B cell (primary cell): ENCODE results near the gene DSCAML1. TPM values are rescaled to one million over a fixed set of nuclear protein-coding genes. Genes with fewer than 3 reads are reported as not detected.

ENCODE experiments used
- ATAC-seq: fragments of 200-7000 bp; cut with Tn5 transposase; one replicate; pipeline ENCODE4 v1.10.0; 2021; ENCODE audit warnings: low read depth, mild to moderate bottlenecking, moderate number of reproducible peaks, moderate library complexity
- CTCF ChIA-PET: fragments of 350-600 bp; sonication (Branson Sonifier 250); formaldehyde crosslinking; loops from one replicate; lab custom pipeline; 2021; ENCODE audit warnings: antibody characterized with exemption, inconsistent platforms; lab: Charles Lee
- POLR2A ChIA-PET: fragments of 350-600 bp; sonication (Branson Sonifier 250); formaldehyde crosslinking; loops from one replicate; lab custom pipeline; 2021; ENCODE audit warnings: antibody characterized with exemption; lab: Charles Lee
- DNase-seq: peaks from one replicate; pipeline ENCODE4 v3.0.0; 2013
- H2AFZ ChIP-seq: 2 replicates; pipeline ENCODE4 v1.6.1; 2012; ENCODE audit warnings: mild to moderate bottlenecking, low read depth, low read length; ENCODE audit not compliant: insufficient read depth, poor library complexity, severe bottlenecking
- H3K27ac ChIP-seq, 2 donors: 1 replicate in 1 of 2; 2 replicates in 1 of 2; pipeline ENCODE4 v1.5.1; 2012 to 2013; ENCODE audit warnings: low read length in 2 of 2, mild to moderate bottlenecking in 2 of 2, moderate library complexity in 1 of 2
- H3K27me3 ChIP-seq, 4 experiments: fragments of 200-600 bp in 1 of 4; sonication (generic) in 1 of 4; replicated peaks in 1 of 4; 1 replicate in 2 of 4; 2 replicates in 2 of 4; pipeline versions ENCODE4 v1.6.1 to v1.7.0; 2013 to 2016; ENCODE audit warnings: low read length in 3 of 4, mild to moderate bottlenecking in 2 of 4, mixed read lengths in 1 of 4, moderate library complexity in 1 of 4; ENCODE audit not compliant: insufficient read depth in 4 of 4, control insufficient read depth in 3 of 4; ENCODE audit errors: control extremely low read depth in 1 of 4
- H3K36me3 ChIP-seq, 2 experiments: replicated peaks in 1 of 2; 1 replicate in 1 of 2; 2 replicates in 1 of 2; pipeline versions ENCODE4 v1.6.1 to v1.7.1; 2013; ENCODE audit warnings: low read length in 1 of 2; ENCODE audit not compliant: insufficient read depth in 2 of 2, control insufficient read depth in 1 of 2; ENCODE audit errors: control extremely low read depth in 1 of 2, extremely low read depth in 1 of 2
- H3K4me1 ChIP-seq, 2 donors: fragments of 200-600 bp in 1 of 2; sonication (generic) in 1 of 2; 1 replicate in 1 of 2; 2 replicates in 1 of 2; pipeline versions ENCODE4 v1.5.1 to v1.6.1; 2013 to 2017; ENCODE audit warnings: low read length in 2 of 2; ENCODE audit not compliant: control insufficient read depth in 2 of 2, insufficient read depth in 2 of 2
- H3K4me2 ChIP-seq: replicated peaks from 2 replicates; pipeline ENCODE3; 2012; ENCODE audit warnings: mild to moderate bottlenecking, low read depth, low read length; ENCODE audit not compliant: poor library complexity, severe bottlenecking
- H3K4me3 ChIP-seq, 5 experiments: fragments of 200-600 bp in 1 of 5; sonication (generic) in 1 of 5; 1 replicate in 3 of 5; 2 replicates in 2 of 5; pipeline versions ENCODE4 v1.5.1 to v1.7.0; 2011 to 2016; ENCODE audit warnings: low read length in 4 of 5, mild to moderate bottlenecking in 4 of 5, low read depth in 2 of 5, control low read depth in 1 of 5, moderate library complexity in 1 of 5; ENCODE audit not compliant: insufficient read depth in 1 of 5; ENCODE audit errors: control extremely low read depth in 1 of 5, extremely low read depth in 1 of 5
- H3K79me2 ChIP-seq: fragments of 200-600 bp; sonication (generic); one replicate; pipeline ENCODE4 v1.6.0; 2016; ENCODE audit warnings: low read length; ENCODE audit not compliant: control insufficient read depth, insufficient read depth
- H3K9ac ChIP-seq: fragments of 200-600 bp; sonication (generic); 2 replicates; pipeline ENCODE4 v1.6.1; 2017; ENCODE audit warnings: mild to moderate bottlenecking, low read length, moderate library complexity
- H3K9me3 ChIP-seq, 3 donors: one replicate each; pipeline versions ENCODE4 v1.6.1 to v1.7.1; 2013; ENCODE audit warnings: low read length in 2 of 3; ENCODE audit not compliant: control insufficient read depth in 2 of 3, insufficient read depth in 1 of 3; ENCODE audit errors: control extremely low read depth in 1 of 3
- H4K20me1 ChIP-seq: 2 replicates; pipeline ENCODE4 v1.6.0; 2012; ENCODE audit warnings: mild to moderate bottlenecking, low read length; ENCODE audit not compliant: insufficient read depth, control insufficient read depth, poor library complexity, severe bottlenecking
- H3K27ac Mint-ChIP-seq: one replicate; pipeline ENCODE4 v1.8.0; 2021; ENCODE audit warnings: mixed read lengths
- H3K27me3 Mint-ChIP-seq: one replicate; pipeline ENCODE4 v1.8.0; 2021; ENCODE audit warnings: mixed read lengths
- H3K4me1 Mint-ChIP-seq: one replicate; pipeline ENCODE4 v1.8.0; 2021; ENCODE audit warnings: mixed read lengths
- H3K4me3 Mint-ChIP-seq: one replicate; pipeline ENCODE4 v1.8.0; 2021; ENCODE audit warnings: mixed read lengths
- H3K9me3 Mint-ChIP-seq: one replicate; pipeline ENCODE4 v1.8.0; 2022; ENCODE audit warnings: mixed read lengths; ENCODE audit not compliant: insufficient read depth
- EZH2 ChIP-seq: IDR thresholded peaks from 2 replicates; pipeline ENCODE4 v1.6.1; 2012; ENCODE audit warnings: borderline replicate concordance, low read depth, mild to moderate bottlenecking, moderate library complexity, low read length; ENCODE audit not compliant: insufficient read depth, poor library complexity, severe bottlenecking
- WGBS: methylation state at CpG from one replicate; pipeline ENCODE4 v1.1.5; 2013; ENCODE audit warnings: missing lambda C conversion rate; ENCODE audit not compliant: insufficient coverage; 5-methylcytosine and 5-hydroxymethylcytosine counted together
- intact Hi-C: fragments of 100-400 bp; cut with micrococcal nuclease; formaldehyde crosslinking; loops from one replicate; pipeline ENCODE4 v1.10.0; 2022
- polyA plus RNA-seq: library from polyadenylated mRNA; depleted of rRNA; stranded (reverse); fragments of >200 nt; gene quantifications from 2 replicates; pipeline ENCODE4 v1.2.3, GENCODE V29; 2012
- total RNA-seq, 2 donors: library from RNA; stranded (reverse); fragments of 120-200 nt in 1 of 2; gene quantifications; 1 replicate in 1 of 2; 2 replicates in 1 of 2; pipeline versions ENCODE4 v1.2.3 to v1.2.4, GENCODE V29; 2013 to 2022
- TF ChIP-seq, protein P1 (sequence below): fragments of 200-600 bp; IDR thresholded peaks from one replicate; pipeline ENCODE4 v1.8.0; 2022; ENCODE audit warnings: antibody characterized with exemption, mild to moderate bottlenecking

The DSCAML1 gene
- total and polyA plus RNA-seq, 2 donors (not counting 1 experiment from before 2014, with no cell fraction given) = 1.2 to 6.2 TPM

DNA sequence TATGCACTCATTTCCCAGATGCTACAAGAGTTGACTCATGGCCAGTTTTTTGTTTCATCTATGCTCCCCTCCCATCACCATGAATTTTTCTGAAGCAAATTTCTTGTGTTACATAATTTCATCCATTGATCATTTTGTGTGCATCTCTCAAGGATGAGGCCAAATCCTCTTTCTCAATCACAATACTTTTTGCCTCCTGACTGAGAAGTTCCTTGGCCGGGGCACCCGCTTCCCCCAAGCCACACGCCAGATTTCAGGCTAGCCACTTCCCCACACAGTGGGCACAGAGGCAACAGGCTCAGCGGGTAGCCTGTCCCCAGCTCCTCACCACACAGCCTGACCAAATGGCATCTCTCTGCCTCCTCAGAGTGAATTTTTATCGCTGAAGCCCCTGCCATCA is 9.8 kb upstream of the DSCAML1 start:
- peaks cover 5% of the 10 kb centered on the region for H3K4me1 Mint-ChIP-seq
- Histone ChIP-seq H3K9me3 (no peaks in the 10 kb centered on the region), H3K4me3 (no peak overlapping the region), H3K9ac (no peak overlapping the region), H3K4me1 (peaks cover 0 to 9% of the 10 kb centered on the region in 2 donors), H3K27ac (no peak overlapping the region), H3K79me2 (peaks cover 9% of the 10 kb centered on the region), H3K27me3 (peaks cover 0 to 12% (median 0%) of the 10 kb centered on the region in 4 experiments), H3K4me2 (no peak overlapping the region), H3K36me3 (peaks cover 0 to 15% of the 10 kb centered on the region in 2 experiments), H2AFZ (no peak overlapping the region), H4K20me1 (peaks cover 4% of the 10 kb centered on the region)
- no peak for TF ChIP-seq EZH2
- TF ChIP-seq, protein P1, sequence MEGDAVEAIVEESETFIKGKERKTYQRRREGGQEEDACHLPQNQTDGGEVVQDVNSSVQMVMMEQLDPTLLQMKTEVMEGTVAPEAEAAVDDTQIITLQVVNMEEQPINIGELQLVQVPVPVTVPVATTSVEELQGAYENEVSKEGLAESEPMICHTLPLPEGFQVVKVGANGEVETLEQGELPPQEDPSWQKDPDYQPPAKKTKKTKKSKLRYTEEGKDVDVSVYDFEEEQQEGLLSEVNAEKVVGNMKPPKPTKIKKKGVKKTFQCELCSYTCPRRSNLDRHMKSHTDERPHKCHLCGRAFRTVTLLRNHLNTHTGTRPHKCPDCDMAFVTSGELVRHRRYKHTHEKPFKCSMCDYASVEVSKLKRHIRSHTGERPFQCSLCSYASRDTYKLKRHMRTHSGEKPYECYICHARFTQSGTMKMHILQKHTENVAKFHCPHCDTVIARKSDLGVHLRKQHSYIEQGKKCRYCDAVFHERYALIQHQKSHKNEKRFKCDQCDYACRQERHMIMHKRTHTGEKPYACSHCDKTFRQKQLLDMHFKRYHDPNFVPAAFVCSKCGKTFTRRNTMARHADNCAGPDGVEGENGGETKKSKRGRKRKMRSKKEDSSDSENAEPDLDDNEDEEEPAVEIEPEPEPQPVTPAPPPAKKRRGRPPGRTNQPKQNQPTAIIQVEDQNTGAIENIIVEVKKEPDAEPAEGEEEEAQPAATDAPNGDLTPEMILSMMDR = no peak
- ChIA-PET CTCF (interaction anchor here (0.6 to 14.3 kb wide), 35 partner anchors 8 to 553 kb away, joined by 3 to 462 read pairs (median 5); partner anchors contain the start of genes FXYD2, IL10RA and UBE4A), POLR2A (interaction anchor here (1.0 to 1.7 kb wide), 2 partner anchors 11 to 199 kb away, joined by 3 to 5 read pairs; no protein-coding TSS in a partner anchor)
- H3K9me3 Mint-ChIP-seq = no peaks in the 10 kb centered on the region
- no peak overlapping the region for H3K4me3 Mint-ChIP-seq
- peaks cover 7% of the 10 kb centered on the region for H3K27me3 Mint-ChIP-seq
- ATAC-seq = no peak
- intact Hi-C loops = loop anchor here (1.0 kb wide), 4 partner anchors 10 to 246 kb away; no protein-coding TSS in a partner anchor
- no peak overlapping the region for H3K27ac Mint-ChIP-seq
- no peak for DNase-seq
- 54% methylated on average over 4 of the region's 5 CpGs for WGBS

DNA sequence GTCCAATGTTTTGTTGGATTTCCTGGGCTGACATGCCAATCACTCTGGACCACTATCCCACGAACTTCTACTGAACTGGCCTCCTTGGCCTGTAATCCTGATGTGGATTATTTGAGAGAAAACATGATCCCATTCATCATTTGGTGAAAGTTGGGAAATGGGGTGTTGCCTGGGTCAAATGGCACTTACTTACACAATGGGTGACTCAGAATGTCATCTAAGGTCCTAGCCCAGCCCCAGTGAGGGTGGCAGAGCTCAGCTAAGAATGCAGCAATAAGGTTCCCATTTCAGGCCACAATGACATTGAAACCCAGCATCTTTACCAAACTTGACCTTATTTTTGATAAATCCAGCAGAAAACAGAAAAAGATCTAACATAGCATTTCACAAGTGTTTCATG is 8.0 kb upstream of the DSCAML1 start:
- H3K9me3 Mint-ChIP-seq = no peaks in the 10 kb centered on the region
- CTCF ChIA-PET = interaction anchor here (1.7 to 14.3 kb wide), 4 partner anchors 16 to 365 kb away, joined by 9 to 462 read pairs (median 42); partner anchors contain the start of gene FXYD2
- H3K4me3 ChIP-seq = no peak overlapping the region
- ATAC-seq (no peak), DNase-seq (no peak)
- H3K4me3 Mint-ChIP-seq = no peak overlapping the region
- H3K36me3 ChIP-seq = peaks cover 0 to 15% of the 10 kb centered on the region in 2 experiments
- H2AFZ ChIP-seq = no peak overlapping the region
- no peak overlapping the region for H3K9ac ChIP-seq
- WGBS = no CpG with 5 or more reads among the region's 1 CpG
- no peaks in the 10 kb centered on the region for H3K9me3 ChIP-seq
- H3K27me3 ChIP-seq = peaks cover 0 to 12% (median 0%) of the 10 kb centered on the region in 4 experiments
- intact Hi-C loops = no loop called here
- H3K79me2 ChIP-seq = peaks cover 9% of the 10 kb centered on the region
- POLR2A ChIA-PET = no interaction called here
- no peak overlapping the region for H3K27ac ChIP-seq
- TF ChIP-seq EZH2 = no peak
- TF ChIP-seq, protein P1 = no peak
- H3K27me3 Mint-ChIP-seq = peaks cover 4% of the 10 kb centered on the region
- no peak overlapping the region for H3K27ac Mint-ChIP-seq
- H3K4me2 ChIP-seq = no peak overlapping the region
- peaks cover 5% of the 10 kb centered on the region for H3K4me1 Mint-ChIP-seq
- peaks cover 0 to 9% of the 10 kb centered on the region in 2 donors for H3K4me1 ChIP-seq
- peaks cover 4% of the 10 kb centered on the region for H4K20me1 ChIP-seq
